GM23248 (cell line): ENCODE results near the gene PEAK1.

Experiments used
- EZH2 ChIP-seq: fragments of 200-600 bp; sonication (generic); IDR thresholded peaks from 2 replicates; pipeline ENCODE4 v1.6.1; 2018; ENCODE audit warnings: antibody characterized with exemption, mild to moderate bottlenecking; ENCODE audit not compliant: insufficient read depth, poor library complexity, severe bottlenecking
- EZH2phosphoT487 ChIP-seq: fragments of 200-600 bp; sonication (generic); IDR thresholded peaks from 2 replicates; pipeline ENCODE4 v1.6.1; 2018; ENCODE audit warnings: antibody characterized with exemption, moderate library complexity, mild to moderate bottlenecking, low read depth; ENCODE audit not compliant: insufficient read depth

DNA sequence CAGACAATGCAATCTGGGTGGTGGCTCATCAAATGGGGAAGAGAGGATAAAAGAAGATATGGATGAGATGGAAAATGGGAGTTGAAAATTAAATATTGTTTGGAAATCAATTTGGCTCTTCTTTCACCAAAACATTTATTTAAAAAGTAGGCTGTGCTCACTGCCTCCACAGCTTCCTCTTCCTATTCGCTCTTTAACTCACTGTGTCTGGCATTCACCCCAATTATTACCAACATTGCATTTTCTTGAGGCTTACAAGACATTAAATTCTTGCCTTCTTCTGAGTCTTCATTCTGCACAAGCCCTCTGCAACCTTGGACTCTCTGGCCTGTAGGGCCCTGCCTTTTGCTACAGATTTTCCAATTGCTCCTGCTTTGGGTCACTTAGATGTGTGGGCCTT, 296.1 kb downstream of the PEAK1 start:
- TF ChIP-seq EZH2 (no peak), EZH2phosphoT487 (no peak)
